Keratinocyte (primary cell): ENCODE results near the gene BATF. TPM values are rescaled to one million over a fixed set of nuclear protein-coding genes. Genes with fewer than 3 reads are reported as not detected.

Experiments
- DNase-seq: peaks from one replicate; pipeline ENCODE4 v3.0.0-alpha.2; 2011; ENCODE audit warnings: low read depth, missing footprints, low spot score
- FAIRE-seq: peaks from 2 replicates; lab custom pipeline; 2011; peaks lifted over from hg19 to GRCh38; lab: Jason Lieb, UNC
- H2AFZ ChIP-seq: 2 replicates; pipeline ENCODE4 v1.6.0; 2012; ENCODE audit warnings: low read length, control low read depth, inconsistent platforms; ENCODE audit not compliant: control insufficient read depth
- H3K27ac ChIP-seq: 2 replicates; pipeline ENCODE4 v1.5.1; 2011; ENCODE audit warnings: low read length; ENCODE audit not compliant: control insufficient read depth, insufficient read depth
- H3K27me3 ChIP-seq: 3 replicates; pipeline ENCODE4 v1.6.0; 2011; ENCODE audit warnings: low read length; ENCODE audit not compliant: control insufficient read depth, insufficient read depth; ENCODE audit errors: extremely low read depth
- H3K36me3 ChIP-seq, 2 experiments: 2 replicates in 1 of 2; 3 replicates in 1 of 2; pipeline ENCODE4 v1.5.1; 2011; ENCODE audit warnings: low read length in 2 of 2, mild to moderate bottlenecking in 1 of 2; ENCODE audit not compliant: control insufficient read depth in 2 of 2, insufficient read depth in 2 of 2; ENCODE audit errors: extremely low read depth in 1 of 2
- H3K4me1 ChIP-seq: 3 replicates; pipeline ENCODE4 v1.5.1; 2011; ENCODE audit warnings: low read length; ENCODE audit not compliant: control insufficient read depth, insufficient read depth; ENCODE audit errors: extremely low read depth
- H3K4me2 ChIP-seq: 3 replicates; pipeline ENCODE4 v1.6.0; 2011; ENCODE audit warnings: low read depth, low read length; ENCODE audit not compliant: control insufficient read depth, insufficient read depth; ENCODE audit errors: extremely low read depth
- H3K4me3 ChIP-seq, 3 experiments: fragments of 200-600 bp in 1 of 3; sonication (generic) in 1 of 3; 2 replicates in 2 of 3; 3 replicates in 1 of 3; pipeline ENCODE4 v1.5.1; 2011 to 2016; ENCODE audit warnings: low read length in 3 of 3, mild to moderate bottlenecking in 3 of 3, control low read depth in 2 of 3, inconsistent platforms in 1 of 3, low read depth in 1 of 3, mixed read lengths in 1 of 3, mixed run types in 1 of 3, moderate library complexity in 1 of 3; ENCODE audit not compliant: control insufficient read depth in 2 of 3, insufficient read depth in 2 of 3; ENCODE audit errors: extremely low read depth in 1 of 3
- H3K79me2 ChIP-seq: 2 replicates; pipeline ENCODE4 v1.6.0; 2012; ENCODE audit warnings: low read length; ENCODE audit not compliant: control insufficient read depth, insufficient read depth
- H3K9ac ChIP-seq: 3 replicates; pipeline ENCODE4 v1.6.0; 2011; ENCODE audit warnings: low read length; ENCODE audit not compliant: control insufficient read depth, insufficient read depth; ENCODE audit errors: extremely low read depth
- H3K9me1 ChIP-seq: 3 replicates; pipeline ENCODE4 v1.6.0; 2011; ENCODE audit warnings: low read length; ENCODE audit not compliant: control insufficient read depth, insufficient read depth; ENCODE audit errors: extremely low read depth
- H3K9me3 ChIP-seq: 2 replicates; pipeline ENCODE4 v1.5.1; 2012; ENCODE audit warnings: low read depth, low read length; ENCODE audit not compliant: control insufficient read depth
- H4K20me1 ChIP-seq: 3 replicates; pipeline ENCODE4 v1.6.0; 2011; ENCODE audit warnings: low read length; ENCODE audit not compliant: control insufficient read depth, insufficient read depth; ENCODE audit errors: extremely low read depth
- CTCF ChIP-seq, 3 experiments: IDR thresholded peaks in 1 of 3; conservative IDR thresholded peaks in 1 of 3; optimal IDR thresholded peaks in 1 of 3; 2 replicates in 2 of 3; 3 replicates in 1 of 3; pipeline versions ENCODE3 to v1.5.1; 2011; ENCODE audit warnings: low read length in 3 of 3, mild to moderate bottlenecking in 3 of 3, moderate library complexity in 2 of 3, control low read depth in 1 of 3, inconsistent platforms in 1 of 3; ENCODE audit not compliant: insufficient read depth in 2 of 3; ENCODE audit errors: extremely low read depth in 1 of 3
- EZH2 ChIP-seq: IDR thresholded peaks from one replicate; pipeline ENCODE4 v1.6.1; 2012; ENCODE audit warnings: inconsistent platforms, mild to moderate bottlenecking, low read length, moderate library complexity
- dilution Hi-C: fragments of 300-500 bp; cut with MboI; formaldehyde crosslinking; loops from one replicate; pipeline ENCODE4 v1.7.0; 2020; ENCODE audit warnings: low sequenced_read_pairs; ENCODE audit not compliant: extremely low pct_ligation_motif_present
- polyA plus RNA-seq, 5 experiments: library from polyadenylated mRNA; depleted of rRNA in 3 of 5; stranded (reverse) in 3 of 5; stranded (forward) in 1 of 5; unstranded in 1 of 5; fragments of >200 nt; gene quantifications; 1 replicate in 1 of 5; 2 replicates in 3 of 5; 3 replicates in 1 of 5; pipeline versions ENCODE4 v1.2.1 to v1.2.3, GENCODE V29; 2011 to 2012; ENCODE audit warnings: missing spikeins in 2 of 5, low read depth in 1 of 5, low replicate concordance in 1 of 5

The BATF gene
- polyA plus RNA-seq, 1 donor (not counting 4 experiments of a cell fraction or from before 2014, with no cell fraction given): not detected

GRCh38 chr14:75577729-75578101 is 55.4 kb downstream of the BATF start:
- Histone ChIP-seq H3K79me2 (no peaks in the 10 kb centered on the region), H3K9ac (no peak overlapping the region), H3K9me3 (no peaks in the 10 kb centered on the region), H2AFZ (peak overlapping the region; percentile 34), H3K4me3 (peak overlapping the region; percentile 44 to 71 (median 62)), H3K36me3 (no peaks in the 10 kb centered on the region), H3K9me1 (no peaks in the 10 kb centered on the region), H4K20me1 (no peaks in the 10 kb centered on the region), H3K4me2 (peak overlapping the region; percentile 70), H3K27me3 (peaks cover 12% of the 10 kb centered on the region), H3K27ac (no peak overlapping the region), H3K4me1 (peaks cover 8% of the 10 kb centered on the region)
- FAIRE-seq: peak; percentile 79
- dilution Hi-C loops: no loop called here
- TF ChIP-seq EZH2: no peak
- peak; percentile 66 to 90 (median 86) for TF ChIP-seq CTCF (optimal IDR thresholded peaks at IDR 0.05 in 1 of 3, IDR thresholded peaks at IDR 0.05 in 1 of 3, conservative IDR thresholded peaks at IDR 0.05 in 1 of 3; ENCODE audit: extremely low read depth in 1 of 3, insufficient read depth in 2 of 3, low read length in 3 of 3)
- peak; percentile 44 for DNase-seq

- dilution Hi-C loops: no loop called here
- FAIRE-seq (no peak), DNase-seq (no peak)
- Histone ChIP-seq H3K9me1 (no peaks in the 10 kb centered on the region), H3K4me2 (peak within 1 kb of the TSS; percentile 99), H3K4me3 (peak within 1 kb of the TSS; percentile 44 to 73 (median 71)), H3K79me2 (no peaks in the 10 kb centered on the region), H2AFZ (peak within 1 kb of the TSS; percentile 75), H3K27ac (no peak within 1 kb of the TSS), H3K9me3 (no peaks in the 10 kb centered on the region), H4K20me1 (no peaks in the 10 kb centered on the region), H3K36me3 (no peaks in the 10 kb centered on the region), H3K27me3 (peaks cover 10% of the 10 kb centered on the region), H3K4me1 (peaks cover 8% of the 10 kb centered on the region), H3K9ac (no peak within 1 kb of the TSS)
- TF ChIP-seq EZH2 (no peak), CTCF (optimal IDR thresholded peaks at IDR 0.05 in 1 of 3, IDR thresholded peaks at IDR 0.05 in 1 of 3, conservative IDR thresholded peaks at IDR 0.05 in 1 of 3; ENCODE audit: extremely low read depth in 1 of 3, insufficient read depth in 2 of 3, low read length in 3 of 3) (peak in 1 of 3 experiments; percentile 4)
These were observed 56.0 kb downstream of the BATF start, which contains the start of gene FLVCR2 for GRCh38 chr14:75578102-75578785. Gene FLVCR2 (plus strand): TSS chr14:75578620. CDS start chr14:75578973, 353 bp downstream.
